ENCODE data around the gene N4BP3. TPM values are rescaled to one million over a fixed set of nuclear protein-coding genes. Genes with fewer than 3 reads are reported as not detected.

The N4BP3 gene
- total and polyA plus RNA-seq, 2 of the 13 experiments (the other 11 are each of a cell fraction or from before 2014, with no cell fraction given) = 0.13 TPM; not detected in 1

DNA sequence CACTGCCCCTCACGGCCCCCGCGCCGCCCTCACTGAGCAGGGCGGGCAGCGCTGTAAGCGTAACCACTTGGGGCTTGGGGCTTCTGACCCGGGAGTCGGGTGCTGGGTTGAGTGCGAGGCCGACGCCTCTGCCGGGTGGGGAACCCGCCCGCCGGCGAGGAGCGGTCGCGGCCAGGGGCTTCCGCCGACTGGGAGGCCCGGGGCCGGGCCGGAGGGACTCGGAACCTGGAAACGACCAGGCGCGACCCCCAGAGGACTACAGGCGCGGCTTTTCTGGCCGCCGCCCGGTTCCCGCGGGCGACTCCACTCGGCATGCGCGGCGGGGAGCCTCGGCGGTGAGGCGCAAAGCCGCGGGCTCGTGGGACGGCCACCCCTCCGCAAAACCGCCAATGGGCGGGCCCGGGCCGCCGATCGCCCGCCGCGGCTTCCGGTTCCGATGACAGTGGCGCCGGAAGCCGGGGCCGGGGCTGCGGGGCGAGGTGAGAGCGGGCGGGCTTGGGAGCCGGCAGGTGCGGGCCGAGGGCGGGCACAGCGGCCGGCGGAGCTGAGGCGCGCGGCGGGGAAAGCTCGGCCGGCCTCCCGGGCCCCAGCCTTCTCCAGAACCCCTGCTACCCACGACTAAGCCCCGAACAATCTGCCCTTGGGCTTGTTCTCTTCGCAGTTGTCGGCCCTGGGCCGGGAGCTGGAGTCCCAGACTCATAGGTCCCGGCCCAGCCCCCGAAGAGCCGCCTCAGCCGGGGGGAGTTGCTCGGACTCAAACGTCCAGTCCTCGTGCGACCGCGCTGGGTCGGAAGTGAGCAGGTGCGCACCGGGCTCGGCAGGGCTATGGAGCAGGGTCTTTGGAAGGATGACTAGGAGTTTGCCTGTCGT lies 17.5 kb downstream of the N4BP3 start, which contains the start of gene RMND5B (continued):
- TF ChIP-seq, protein P1, sequence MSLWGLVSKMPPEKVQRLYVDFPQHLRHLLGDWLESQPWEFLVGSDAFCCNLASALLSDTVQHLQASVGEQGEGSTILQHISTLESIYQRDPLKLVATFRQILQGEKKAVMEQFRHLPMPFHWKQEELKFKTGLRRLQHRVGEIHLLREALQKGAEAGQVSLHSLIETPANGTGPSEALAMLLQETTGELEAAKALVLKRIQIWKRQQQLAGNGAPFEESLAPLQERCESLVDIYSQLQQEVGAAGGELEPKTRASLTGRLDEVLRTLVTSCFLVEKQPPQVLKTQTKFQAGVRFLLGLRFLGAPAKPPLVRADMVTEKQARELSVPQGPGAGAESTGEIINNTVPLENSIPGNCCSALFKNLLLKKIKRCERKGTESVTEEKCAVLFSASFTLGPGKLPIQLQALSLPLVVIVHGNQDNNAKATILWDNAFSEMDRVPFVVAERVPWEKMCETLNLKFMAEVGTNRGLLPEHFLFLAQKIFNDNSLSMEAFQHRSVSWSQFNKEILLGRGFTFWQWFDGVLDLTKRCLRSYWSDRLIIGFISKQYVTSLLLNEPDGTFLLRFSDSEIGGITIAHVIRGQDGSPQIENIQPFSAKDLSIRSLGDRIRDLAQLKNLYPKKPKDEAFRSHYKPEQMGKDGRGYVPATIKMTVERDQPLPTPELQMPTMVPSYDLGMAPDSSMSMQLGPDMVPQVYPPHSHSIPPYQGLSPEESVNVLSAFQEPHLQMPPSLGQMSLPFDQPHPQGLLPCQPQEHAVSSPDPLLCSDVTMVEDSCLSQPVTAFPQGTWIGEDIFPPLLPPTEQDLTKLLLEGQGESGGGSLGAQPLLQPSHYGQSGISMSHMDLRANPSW (CRISPR knock-in tag; IDR thresholded peaks at IDR 0.05; ENCODE audit: borderline replicate concordance) = no peak
- TF ChIP-seq ZBTB7B (CRISPR knock-in tag; IDR thresholded peaks at IDR 0.05) (peak; percentile 53; the same call in 1 of the 2 replicates), ZNF232 (CRISPR knock-in tag; IDR thresholded peaks at IDR 0.05; ENCODE audit: borderline replicate concordance) (no peak), CHD4 (IDR thresholded peaks at IDR 0.05; ENCODE audit: borderline replicate concordance, low read length) (no peak), CHCHD3 (CRISPR knock-in tag; IDR thresholded peaks at IDR 0.05) (no peak), TEAD3 (CRISPR knock-in tag; optimal IDR thresholded peaks at IDR 0.05; ENCODE audit: borderline replicate concordance) (peak; percentile 12), RORA (CRISPR knock-in tag; IDR thresholded peaks at IDR 0.05) (0 out of 2 replicates have a peak, but pooled peaks have one; percentile 17), ZNF335 (CRISPR knock-in tag; IDR thresholded peaks at IDR 0.05) (peak; percentile 67; the same call in 1 of the 2 replicates), PHB2 (IDR thresholded peaks at IDR 0.05; ENCODE audit: partially characterized antibody) (no peak), RARA (CRISPR knock-in tag; IDR thresholded peaks at IDR 0.05) (no peak), PLRG1 (conservative IDR thresholded peaks at IDR 0.05) (no peak), ERF (CRISPR knock-in tag; IDR thresholded peaks at IDR 0.05) (0 out of 2 replicates have a peak, but pooled peaks have one; percentile 11), ZFP62 (CRISPR knock-in tag; IDR thresholded peaks at IDR 0.05) (no peak)
- TF ChIP-seq, protein P2, sequence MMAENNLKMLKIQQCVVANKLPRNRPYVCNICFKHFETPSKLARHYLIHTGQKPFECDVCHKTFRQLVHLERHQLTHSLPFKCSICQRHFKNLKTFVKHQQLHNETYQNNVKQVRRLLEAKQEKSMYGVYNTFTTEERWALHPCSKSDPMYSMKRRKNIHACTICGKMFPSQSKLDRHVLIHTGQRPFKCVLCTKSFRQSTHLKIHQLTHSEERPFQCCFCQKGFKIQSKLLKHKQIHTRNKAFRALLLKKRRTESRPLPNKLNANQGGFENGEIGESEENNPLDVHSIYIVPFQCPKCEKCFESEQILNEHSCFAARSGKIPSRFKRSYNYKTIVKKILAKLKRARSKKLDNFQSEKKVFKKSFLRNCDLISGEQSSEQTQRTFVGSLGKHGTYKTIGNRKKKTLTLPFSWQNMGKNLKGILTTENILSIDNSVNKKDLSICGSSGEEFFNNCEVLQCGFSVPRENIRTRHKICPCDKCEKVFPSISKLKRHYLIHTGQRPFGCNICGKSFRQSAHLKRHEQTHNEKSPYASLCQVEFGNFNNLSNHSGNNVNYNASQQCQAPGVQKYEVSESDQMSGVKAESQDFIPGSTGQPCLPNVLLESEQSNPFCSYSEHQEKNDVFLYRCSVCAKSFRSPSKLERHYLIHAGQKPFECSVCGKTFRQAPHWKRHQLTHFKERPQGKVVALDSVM (CRISPR knock-in tag; IDR thresholded peaks at IDR 0.05) = peak; percentile 65; the same call in 1 of the 2 replicates
- TF ChIP-seq, protein P3, sequence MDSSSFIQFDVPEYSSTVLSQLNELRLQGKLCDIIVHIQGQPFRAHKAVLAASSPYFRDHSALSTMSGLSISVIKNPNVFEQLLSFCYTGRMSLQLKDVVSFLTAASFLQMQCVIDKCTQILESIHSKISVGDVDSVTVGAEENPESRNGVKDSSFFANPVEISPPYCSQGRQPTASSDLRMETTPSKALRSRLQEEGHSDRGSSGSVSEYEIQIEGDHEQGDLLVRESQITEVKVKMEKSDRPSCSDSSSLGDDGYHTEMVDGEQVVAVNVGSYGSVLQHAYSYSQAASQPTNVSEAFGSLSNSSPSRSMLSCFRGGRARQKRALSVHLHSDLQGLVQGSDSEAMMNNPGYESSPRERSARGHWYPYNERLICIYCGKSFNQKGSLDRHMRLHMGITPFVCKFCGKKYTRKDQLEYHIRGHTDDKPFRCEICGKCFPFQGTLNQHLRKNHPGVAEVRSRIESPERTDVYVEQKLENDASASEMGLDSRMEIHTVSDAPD (CRISPR knock-in tag; IDR thresholded peaks at IDR 0.05) = 0 out of 2 replicates have a peak, but pooled peaks have one; percentile 49
- TF ChIP-seq, protein P4, sequence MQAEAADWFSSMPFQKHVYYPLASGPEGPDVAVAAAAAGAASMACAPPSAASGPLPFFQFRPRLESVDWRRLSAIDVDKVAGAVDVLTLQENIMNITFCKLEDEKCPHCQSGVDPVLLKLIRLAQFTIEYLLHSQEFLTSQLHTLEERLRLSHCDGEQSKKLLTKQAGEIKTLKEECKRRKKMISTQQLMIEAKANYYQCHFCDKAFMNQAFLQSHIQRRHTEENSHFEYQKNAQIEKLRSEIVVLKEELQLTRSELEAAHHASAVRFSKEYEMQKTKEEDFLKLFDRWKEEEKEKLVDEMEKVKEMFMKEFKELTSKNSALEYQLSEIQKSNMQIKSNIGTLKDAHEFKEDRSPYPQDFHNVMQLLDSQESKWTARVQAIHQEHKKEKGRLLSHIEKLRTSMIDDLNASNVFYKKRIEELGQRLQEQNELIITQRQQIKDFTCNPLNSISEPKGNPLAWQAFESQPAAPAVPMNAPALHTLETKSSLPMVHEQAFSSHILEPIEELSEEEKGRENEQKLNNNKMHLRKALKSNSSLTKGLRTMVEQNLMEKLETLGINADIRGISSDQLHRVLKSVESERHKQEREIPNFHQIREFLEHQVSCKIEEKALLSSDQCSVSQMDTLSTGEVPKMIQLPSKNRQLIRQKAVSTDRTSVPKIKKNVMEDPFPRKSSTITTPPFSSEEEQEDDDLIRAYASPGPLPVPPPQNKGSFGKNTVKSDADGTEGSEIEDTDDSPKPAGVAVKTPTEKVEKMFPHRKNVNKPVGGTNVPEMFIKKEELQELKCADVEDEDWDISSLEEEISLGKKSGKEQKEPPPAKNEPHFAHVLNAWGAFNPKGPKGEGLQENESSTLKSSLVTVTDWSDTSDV (CRISPR knock-in tag; IDR thresholded peaks at IDR 0.05) = peak; percentile 73; the same call in 1 of the 2 replicates
- TF ChIP-seq, protein P5, sequence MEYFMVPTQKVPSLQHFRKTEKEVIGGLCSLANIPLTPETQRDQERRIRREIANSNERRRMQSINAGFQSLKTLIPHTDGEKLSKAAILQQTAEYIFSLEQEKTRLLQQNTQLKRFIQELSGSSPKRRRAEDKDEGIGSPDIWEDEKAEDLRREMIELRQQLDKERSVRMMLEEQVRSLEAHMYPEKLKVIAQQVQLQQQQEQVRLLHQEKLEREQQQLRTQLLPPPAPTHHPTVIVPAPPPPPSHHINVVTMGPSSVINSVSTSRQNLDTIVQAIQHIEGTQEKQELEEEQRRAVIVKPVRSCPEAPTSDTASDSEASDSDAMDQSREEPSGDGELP (IDR thresholded peaks at IDR 0.05; ENCODE audit: borderline replicate concordance, low read depth) = no peak
